RWPE2 (cell line): ENCODE results near the gene ARGLU1.
A peak's percentile ranks its signal among the peaks of the same experiment; 100 is the strongest.

Experiments used
- ATAC-seq: fragments of 200-7000 bp; cut with Tn5 transposase; 3 replicates; pipeline ENCODE4 v1.9.1; 2021; ENCODE audit warnings: low read depth
- DNase-seq: peaks from one replicate; pipeline ENCODE4 v3.0.0-alpha.2; 2020; ENCODE audit warnings: low spot score
- H3K27ac ChIP-seq: fragments of 450-650 bp; 2 replicates; pipeline ENCODE4 v1.5.1; 2017; ENCODE audit warnings: mild to moderate bottlenecking; ENCODE audit not compliant: poor library complexity, severe bottlenecking
- H3K27me3 ChIP-seq: fragments of 250-450 bp; sonication (Bioruptor Pico); 2 replicates; pipeline ENCODE4 v1.5.1; 2021; ENCODE audit warnings: mild to moderate bottlenecking, moderate library complexity; ENCODE audit not compliant: insufficient read depth, poor library complexity, severe bottlenecking
- H3K36me3 ChIP-seq: fragments of 250-450 bp; sonication (Bioruptor Pico); 2 replicates; pipeline ENCODE4 v1.5.1; 2020; ENCODE audit warnings: low read depth, mild to moderate bottlenecking, moderate library complexity
- H3K4me1 ChIP-seq: fragments of 250-450 bp; sonication (Bioruptor Pico); 2 replicates; pipeline ENCODE4 v1.5.1; 2021; ENCODE audit warnings: mild to moderate bottlenecking, moderate library complexity; ENCODE audit not compliant: insufficient read depth, poor library complexity, severe bottlenecking
- H3K4me3 ChIP-seq: fragments of 250-450 bp; sonication (Bioruptor Pico); 2 replicates; pipeline ENCODE4 v1.5.1; 2021; ENCODE audit warnings: mild to moderate bottlenecking, moderate library complexity; ENCODE audit not compliant: severe bottlenecking
- H3K9me3 ChIP-seq: fragments of 250-450 bp; sonication (Bioruptor Pico); 2 replicates; pipeline ENCODE4 v1.5.1; 2021; ENCODE audit warnings: mild to moderate bottlenecking, moderate library complexity; ENCODE audit not compliant: severe bottlenecking
- CTCF ChIP-seq: fragments of 450-650 bp; IDR thresholded peaks from one replicate; pipeline ENCODE4 v1.5.1; 2017; ENCODE audit warnings: mild to moderate bottlenecking, moderate library complexity; ENCODE audit not compliant: poor library complexity, severe bottlenecking

ARGLU1 gene

GRCh38 chr13:106523576-106523975, 44.4 kb downstream of the ARGLU1 start:
- peak; percentile 11; the same call in 1 of the 3 replicates for ATAC-seq
- DNase-seq: no peak
- H3K36me3 ChIP-seq: peaks cover 53% of the 10 kb centered on the region
- H3K27ac ChIP-seq: peak overlapping the region; percentile 68
- no peaks in the 10 kb centered on the region for H3K27me3 ChIP-seq
- TF ChIP-seq CTCF: no peak
- peaks cover 56% of the 10 kb centered on the region for H3K4me1 ChIP-seq
- no peak overlapping the region for H3K4me3 ChIP-seq
- H3K9me3 ChIP-seq: no peaks in the 10 kb centered on the region

- DNase-seq (no peak), ATAC-seq (peak; percentile 42)
- Histone ChIP-seq H3K36me3 (peaks cover 53% of the 10 kb centered on the region), H3K4me3 (no peak overlapping the region), H3K9me3 (no peaks in the 10 kb centered on the region), H3K27ac (peak overlapping the region; percentile 68), H3K27me3 (no peaks in the 10 kb centered on the region), H3K4me1 (peaks cover 56% of the 10 kb centered on the region)
- no peak for TF ChIP-seq CTCF
These were observed 44.9 kb downstream of the ARGLU1 start for GRCh38 chr13:106522898-106523525.

- TF ChIP-seq CTCF: no peak
- DNase-seq: no peak
- Histone ChIP-seq H3K27me3 (no peaks in the 10 kb centered on the region), H3K27ac (peak overlapping the region; percentile 68), H3K9me3 (no peaks in the 10 kb centered on the region), H3K36me3 (peaks cover 56% of the 10 kb centered on the region), H3K4me3 (no peak overlapping the region), H3K4me1 (peaks cover 56% of the 10 kb centered on the region)
- peak; percentile 44 for ATAC-seq
These were observed 45.7 kb downstream of the ARGLU1 start for GRCh38 chr13:106522112-106522705.

GRCh38 chr13:106521095-106521799, 46.7 kb downstream of the ARGLU1 start:
- DNase-seq (no peak), ATAC-seq (peak; percentile 22; the same call in 1 of the 3 replicates)
- peak overlapping the region; percentile 68 for H3K27ac ChIP-seq
- H3K4me1 ChIP-seq: peaks cover 58% of the 10 kb centered on the region
- TF ChIP-seq CTCF: no peak
- H3K4me3 ChIP-seq: no peak overlapping the region
- H3K27me3 ChIP-seq: no peaks in the 10 kb centered on the region
- peaks cover 58% of the 10 kb centered on the region for H3K36me3 ChIP-seq
- no peaks in the 10 kb centered on the region for H3K9me3 ChIP-seq
